CD4-positive, alpha-beta T cell (primary cell): ENCODE measurements around the gene FOXJ3. TPM values are rescaled to one million over a fixed set of nuclear protein-coding genes. Genes with fewer than 3 reads are reported as not detected.

ENCODE experiments used
- ATAC-seq: fragments of 200-7000 bp; cut with Tn5 transposase; one replicate; pipeline ENCODE4 v1.10.0; 2022; ENCODE audit warnings: mild to moderate bottlenecking; ENCODE audit not compliant: poor library complexity
- CTCF ChIA-PET: fragments of 350-600 bp; sonication (Branson Sonifier 250); formaldehyde crosslinking; loops from one replicate; lab custom pipeline; 2021; ENCODE audit warnings: antibody characterized with exemption, inconsistent platforms; lab: Charles Lee
- POLR2A ChIA-PET: fragments of 350-600 bp; sonication (Branson Sonifier 250); formaldehyde crosslinking; loops from one replicate; lab custom pipeline; 2021; ENCODE audit warnings: antibody characterized with exemption, inconsistent platforms; lab: Charles Lee
- DNase-seq, 14 experiments: peaks; one replicate each; pipeline ENCODE4 v3.0.0-alpha.2; 2013 to 2020; ENCODE audit warnings: mixed read lengths in 2 of 14
- H3K27ac ChIP-seq, 2 donors: one replicate each; pipeline versions ENCODE4 v1.5.1 to v1.7.0; 2013; ENCODE audit warnings: low read length in 2 of 2, low read depth in 1 of 2, mild to moderate bottlenecking in 1 of 2
- H3K27me3 ChIP-seq, 2 experiments: 1 replicate in 1 of 2; 2 replicates in 1 of 2; pipeline versions ENCODE4 v1.6.1 to v1.7.0; 2013; ENCODE audit warnings: low read length in 2 of 2, control low read depth in 1 of 2, mild to moderate bottlenecking in 1 of 2, moderate library complexity in 1 of 2; ENCODE audit not compliant: insufficient read depth in 2 of 2, control insufficient read depth in 1 of 2
- H3K36me3 ChIP-seq: one replicate; pipeline ENCODE4 v1.6.1; 2013; ENCODE audit warnings: low read length, control low read depth; ENCODE audit not compliant: insufficient read depth
- H3K4me1 ChIP-seq: one replicate; pipeline ENCODE4 v1.6.1; 2013; ENCODE audit warnings: low read length, control low read depth; ENCODE audit not compliant: insufficient read depth
- H3K4me3 ChIP-seq: one replicate; pipeline ENCODE4 v1.5.1; 2013; ENCODE audit warnings: mild to moderate bottlenecking, low read length, moderate library complexity
- H3K9me3 ChIP-seq, 2 experiments: 1 replicate in 1 of 2; 2 replicates in 1 of 2; pipeline versions ENCODE4 v1.6.1 to v1.7.0; 2013; ENCODE audit warnings: low read length in 2 of 2, mild to moderate bottlenecking in 2 of 2, control low read depth in 1 of 2, moderate library complexity in 1 of 2; ENCODE audit not compliant: control insufficient read depth in 1 of 2, insufficient read depth in 1 of 2
- H3K27ac Mint-ChIP-seq: one replicate; pipeline ENCODE4 v1.8.0; 2020; ENCODE audit warnings: mixed read lengths
- H3K27me3 Mint-ChIP-seq: one replicate; pipeline ENCODE4 v1.8.0; 2021; ENCODE audit warnings: mixed read lengths
- H3K36me3 Mint-ChIP-seq: one replicate; pipeline ENCODE4 v1.8.0; 2021; ENCODE audit warnings: low read depth, mixed read lengths
- H3K4me1 Mint-ChIP-seq: one replicate; pipeline ENCODE4 v1.8.0; 2021; ENCODE audit warnings: low read depth, mixed read lengths
- H3K4me3 Mint-ChIP-seq: one replicate; pipeline ENCODE4 v1.8.0; 2020; ENCODE audit warnings: mild to moderate bottlenecking, mixed read lengths
- H3K9me3 Mint-ChIP-seq: one replicate; pipeline ENCODE4 v1.8.0; 2020; ENCODE audit warnings: mixed read lengths
- CTCF ChIP-seq: fragments of 200-600 bp; IDR thresholded peaks from one replicate; pipeline ENCODE4 v1.8.0; 2022; ENCODE audit warnings: antibody characterized with exemption, mild to moderate bottlenecking
- intact Hi-C, 2 experiments: fragments of 100-400 bp; cut with DNase I in 1 of 2; cut with micrococcal nuclease in 1 of 2; formaldehyde crosslinking; loops; one replicate each; pipeline versions ENCODE4 v1.15.1 to v1.9.0; 2023 to 2025; cut with DNase I, micrococcal nuclease
- total RNA-seq, 174 experiments: library from RNA in 2 of 174; stranded (reverse) in 2 of 174; gene quantifications; one replicate each; pipeline ENCODE4 v1.2.3 and lab custom pipeline; 2021 to 2026

Gene FOXJ3
- total RNA-seq, 2 experiments from 2014 or later, result 73.1 to 74.9 TPM

DNA sequence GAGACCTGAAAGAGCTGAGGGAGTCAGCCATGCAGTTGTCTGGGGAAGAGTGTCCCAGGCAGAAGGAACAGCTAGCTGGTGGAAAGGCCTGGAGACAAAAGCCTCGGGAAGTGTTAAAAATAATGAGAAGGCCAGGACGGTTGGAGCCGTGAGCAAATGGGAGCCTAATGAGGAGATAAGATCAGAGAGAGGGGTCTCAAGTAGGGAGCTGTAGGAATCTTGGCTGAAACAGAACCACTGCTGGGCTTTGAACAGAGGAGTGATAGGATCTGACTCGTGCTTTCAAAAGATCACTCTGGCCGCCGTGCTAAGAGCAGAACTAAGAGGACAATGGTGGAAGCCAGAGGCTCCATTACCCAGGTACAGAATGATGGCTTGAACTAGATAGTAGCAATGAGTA, 1.9 kb upstream of the FOXJ3 start:
- POLR2A ChIA-PET, result interaction anchor here (0.7 kb wide), 1 partner anchor 17 kb away, joined by 3 read pairs; no protein-coding TSS in a partner anchor
- Mint-ChIP-seq H3K9me3 (no peaks in the 10 kb centered on the region), H3K4me3 (peak overlapping the region; percentile 62), H3K27me3 (no peaks in the 10 kb centered on the region), H3K27ac (peak overlapping the region; percentile 31), H3K4me1 (peaks cover 39% of the 10 kb centered on the region), H3K36me3 (peaks cover 17% of the 10 kb centered on the region)
- H3K9me3 ChIP-seq, result no peaks in the 10 kb centered on the region
- CTCF ChIA-PET, result no interaction called here
- DNase-seq (no peak), ATAC-seq (no peak)
- intact Hi-C loops, result loop anchor here (5.0 to 10.0 kb wide), 8 partner anchors 160 to 835 kb away; partner anchors contain the start of genes YBX1 (in 2 of the 2), CFAP57 (in 1 of the 2), EBNA1BP2 (in 1 of the 2) and HIVEP3 (in 1 of the 2)
- H3K36me3 ChIP-seq, result no peaks in the 10 kb centered on the region
- no peak overlapping the region for H3K4me3 ChIP-seq
- H3K27me3 ChIP-seq, result no peaks in the 10 kb centered on the region
- H3K4me1 ChIP-seq, result peaks cover 14% of the 10 kb centered on the region
- no peak overlapping the region for H3K27ac ChIP-seq
- TF ChIP-seq CTCF, result no peak

- peak overlapping the region; percentile 92 for H3K4me3 Mint-ChIP-seq
- CTCF ChIA-PET, result no interaction called here
These were observed 929 bp upstream of the FOXJ3 start for GRCh38 chr1:42335809-42336518.

More at GRCh38 chr1:42335809-42336518, 929 bp upstream of the FOXJ3 start:
- Histone ChIP-seq H3K9me3 (no peaks in the 10 kb centered on the region), H3K27ac (peak overlapping the region; percentile 84 to 86), H3K36me3 (no peaks in the 10 kb centered on the region), H3K4me3 (peak overlapping the region; percentile 88), H3K4me1 (peaks cover 14% of the 10 kb centered on the region), H3K27me3 (no peaks in the 10 kb centered on the region)
- H3K36me3 Mint-ChIP-seq, result peaks cover 17% of the 10 kb centered on the region
- TF ChIP-seq CTCF, result no peak
- peak overlapping the region; percentile 86 for H3K27ac Mint-ChIP-seq
- no peaks in the 10 kb centered on the region for H3K27me3 Mint-ChIP-seq
- peaks cover 48% of the 10 kb centered on the region for H3K4me1 Mint-ChIP-seq
- DNase-seq (no peak), ATAC-seq (no peak)
- intact Hi-C loops, result loop anchor here (2.0 to 10.0 kb wide), 12 partner anchors 15 to 836 kb away; partner anchors contain the start of genes YBX1 (in 2 of the 2), CCDC30 (in 1 of the 2), CFAP57 (in 1 of the 2) and EBNA1BP2 (in 1 of the 2)
- POLR2A ChIA-PET, result interaction anchor here (0.7 to 4.9 kb wide), 2 partner anchors 16 to 17 kb away, joined by 3 to 31 read pairs; no protein-coding TSS in a partner anchor
- H3K9me3 Mint-ChIP-seq, result no peaks in the 10 kb centered on the region
